GM18502 (cell line): ENCODE measurements around the gene CHST15.
"Not testable (repeated sequence)": the region's sequence is repeated elsewhere in the genome, so short reads cannot be mapped to it uniquely, and the experiment has no call there.

Source experiments
- ATAC-seq: cut with Tn5 transposase; IDR thresholded peaks from one replicate; pipeline ENCODE4 v1.9.1; 2021; ENCODE audit warnings: mild to moderate bottlenecking; ENCODE audit not compliant: unreplicated experiment, poor library complexity

CHST15 gene

GRCh38 chr10:124104011-124104627 is 10.7 kb upstream of the CHST15 start:
- no peak for ATAC-seq

DNA sequence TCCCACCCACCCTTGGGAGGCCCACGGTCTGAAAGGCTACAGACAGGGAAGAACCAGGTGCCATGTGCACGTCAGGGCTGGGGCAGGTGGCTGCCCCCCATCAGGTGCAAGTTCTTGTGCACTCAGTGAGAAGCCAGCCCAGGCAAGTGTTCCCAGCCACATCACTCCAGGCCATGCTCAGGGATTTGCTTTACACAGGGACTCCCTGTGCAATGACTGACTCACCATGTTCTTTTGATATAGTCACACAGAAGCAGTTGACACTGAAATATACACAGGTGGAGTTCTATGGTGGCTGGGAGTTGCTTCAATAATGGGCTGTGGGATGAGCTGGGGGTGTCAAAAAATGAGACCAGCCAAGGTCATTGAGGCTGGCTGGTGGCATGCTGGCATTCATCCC is 8.0 kb upstream of the CHST15 start:
- ATAC-seq, result no peak

- ATAC-seq, result not testable (repeated sequence)
Measured at GRCh38 chr10:124100651-124101050, 7.3 kb upstream of the CHST15 start.

DNA sequence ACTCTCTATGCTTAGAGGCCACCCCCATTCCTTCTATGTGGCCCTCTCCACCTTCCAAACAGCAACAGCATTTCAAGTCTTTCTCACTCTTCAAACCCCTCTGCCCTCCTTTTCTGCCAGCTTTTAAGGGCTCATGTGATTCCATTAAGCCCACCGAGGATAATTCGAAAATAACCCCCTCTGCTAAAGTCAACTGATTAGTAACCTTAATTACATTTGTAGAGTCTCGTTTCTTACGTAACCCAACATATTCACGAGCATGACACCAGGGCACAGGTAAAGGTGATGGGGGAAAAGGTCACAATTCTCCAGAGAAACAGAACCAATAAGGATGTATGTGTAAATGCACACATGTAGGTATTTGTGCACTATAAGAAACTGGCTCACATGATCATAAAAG is 6.7 kb upstream of the CHST15 start:
- no peak for ATAC-seq

GRCh38 chr10:124099604-124100003 is 6.2 kb upstream of the CHST15 start:
- ATAC-seq, result no peak

- no peak for ATAC-seq
Measured at GRCh38 chr10:124098575-124098974, 5.2 kb upstream of the CHST15 start.

DNA sequence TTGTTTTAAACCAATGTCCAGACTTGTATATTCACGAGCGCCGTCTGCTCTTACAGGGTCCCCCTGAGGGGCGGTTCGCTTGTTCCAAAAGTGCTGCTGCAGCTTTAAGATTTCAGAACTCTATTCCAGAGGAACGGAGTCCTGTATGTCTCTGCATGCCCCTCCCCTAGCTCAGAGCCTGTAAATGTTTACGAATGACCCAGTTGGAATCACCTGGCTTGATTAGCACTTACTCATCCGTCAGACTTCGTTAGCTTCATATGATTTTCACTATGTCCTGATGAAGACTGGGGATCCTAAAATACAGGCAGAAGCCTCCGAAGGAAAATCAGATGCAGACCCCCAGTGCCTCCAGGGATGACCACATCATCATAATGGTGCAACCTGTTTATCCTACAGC is 4.5 kb upstream of the CHST15 start:
- no peak for ATAC-seq

GRCh38 chr10:124096494-124096893 is 3.1 kb upstream of the CHST15 start:
- no peak for ATAC-seq

GRCh38 chr10:124095801-124096200 is 2.4 kb upstream of the CHST15 start:
- ATAC-seq, result not testable (repeated sequence)

- no peak for ATAC-seq
Measured at GRCh38 chr10:124095096-124095495, 1.7 kb upstream of the CHST15 start.

DNA sequence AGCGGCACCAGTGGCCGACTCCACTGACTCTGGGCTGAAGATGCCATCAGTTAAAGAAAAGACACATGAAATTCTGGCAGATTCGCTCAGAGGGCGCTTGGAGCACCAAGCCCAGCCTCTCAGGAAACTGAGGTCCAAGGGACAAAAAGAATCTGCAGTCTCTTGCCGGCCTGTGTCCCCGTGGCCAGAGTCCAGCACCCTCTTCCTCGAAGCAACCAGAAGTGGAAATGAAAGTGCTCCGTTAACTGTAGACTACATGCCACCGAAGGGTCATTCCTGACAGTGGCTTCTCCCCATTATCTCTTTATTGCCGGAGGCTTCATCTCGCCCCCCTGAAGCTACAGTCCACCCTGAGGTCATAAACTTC is 1.0 kb upstream of the CHST15 start:
- no peak for ATAC-seq

GRCh38 chr10:124093774-124094418 is 498 bp upstream of the CHST15 start:
- ATAC-seq, result not testable (repeated sequence)

DNA sequence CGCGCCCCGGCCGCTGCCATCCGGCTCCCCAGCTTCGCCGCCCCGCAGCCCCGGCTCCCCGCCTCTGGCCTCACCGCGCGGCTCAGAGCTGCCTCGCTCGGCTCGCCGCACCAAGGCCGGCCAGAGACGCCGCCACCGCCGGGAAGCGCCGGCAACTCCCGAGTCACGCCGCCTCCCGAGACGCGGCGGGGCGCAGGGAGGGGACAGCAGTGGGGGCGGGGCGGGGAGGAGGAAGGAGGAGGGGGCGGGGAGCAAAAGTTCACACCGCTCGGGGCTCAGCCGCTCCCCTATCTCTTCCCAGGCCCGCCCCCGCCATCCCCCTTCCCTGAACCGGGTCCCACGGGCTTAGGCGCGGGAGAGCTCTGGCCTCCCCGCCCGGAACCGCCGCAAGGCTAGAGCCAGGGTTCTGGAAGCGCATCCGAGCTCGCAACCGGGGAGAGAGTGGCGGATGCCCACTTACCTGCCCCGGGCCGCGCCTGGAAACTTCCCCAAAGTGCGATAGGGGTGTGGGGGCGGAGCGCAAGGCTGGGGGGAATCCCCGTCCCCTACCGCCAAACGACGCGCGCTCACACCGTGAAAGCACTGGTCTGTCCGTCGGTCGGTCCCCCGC is 1.0 kb downstream of the CHST15 start:
- ATAC-seq, result peak; percentile 67

- ATAC-seq, result no peak
Measured at GRCh38 chr10:124091646-124092249, 1.6 kb downstream of the CHST15 start.

DNA sequence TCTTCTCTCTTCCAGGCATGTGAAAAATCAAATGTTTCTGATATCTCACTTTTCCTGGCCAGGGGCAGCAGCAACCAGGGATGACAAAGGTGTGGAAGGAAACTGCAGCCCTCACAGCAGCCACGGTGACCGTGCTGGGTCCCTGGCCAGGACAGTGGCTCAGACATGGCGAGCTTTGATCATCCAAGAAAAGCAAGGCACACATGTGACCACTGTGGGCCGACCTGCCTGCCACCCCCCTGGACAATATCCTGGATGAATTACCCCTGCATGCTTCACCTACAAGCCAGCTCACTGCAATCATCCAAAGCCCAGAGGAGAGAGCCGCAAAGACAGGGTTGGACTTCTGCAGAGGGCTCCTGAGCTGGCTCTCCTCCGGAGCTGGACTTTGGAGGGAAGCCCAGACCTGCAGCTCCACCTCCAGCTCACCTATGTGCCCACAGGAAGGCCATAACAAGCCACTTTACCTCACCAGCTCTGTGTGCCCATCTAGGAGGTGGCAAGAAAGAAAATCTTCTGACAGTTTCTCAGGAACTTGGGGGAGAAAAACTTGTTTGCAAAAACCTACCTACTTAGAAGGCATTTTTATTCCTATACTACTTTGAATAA is 2.7 kb downstream of the CHST15 start:
- ATAC-seq, result no peak

GRCh38 chr10:124089859-124090258 is 3.5 kb downstream of the CHST15 start:
- ATAC-seq, result no peak

DNA sequence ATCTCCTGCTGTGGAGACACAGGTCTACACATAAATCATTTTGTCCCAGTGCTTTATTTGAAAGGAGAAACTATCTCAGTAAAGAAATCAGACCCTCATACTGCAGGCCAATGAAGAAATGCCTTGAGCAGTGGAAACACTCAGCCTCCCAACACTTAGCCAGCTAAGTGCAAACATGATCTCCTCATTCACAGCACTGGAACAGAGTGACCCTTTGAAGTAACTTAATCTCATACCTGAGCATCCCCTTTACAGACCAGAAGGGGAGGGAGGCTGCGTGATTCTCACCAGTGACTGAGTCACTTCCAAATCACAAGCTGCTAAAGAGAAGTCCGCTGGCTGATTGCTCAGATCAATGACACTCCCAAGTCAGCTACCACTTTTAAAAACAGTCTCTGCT is 4.5 kb downstream of the CHST15 start:
- ATAC-seq, result no peak

DNA sequence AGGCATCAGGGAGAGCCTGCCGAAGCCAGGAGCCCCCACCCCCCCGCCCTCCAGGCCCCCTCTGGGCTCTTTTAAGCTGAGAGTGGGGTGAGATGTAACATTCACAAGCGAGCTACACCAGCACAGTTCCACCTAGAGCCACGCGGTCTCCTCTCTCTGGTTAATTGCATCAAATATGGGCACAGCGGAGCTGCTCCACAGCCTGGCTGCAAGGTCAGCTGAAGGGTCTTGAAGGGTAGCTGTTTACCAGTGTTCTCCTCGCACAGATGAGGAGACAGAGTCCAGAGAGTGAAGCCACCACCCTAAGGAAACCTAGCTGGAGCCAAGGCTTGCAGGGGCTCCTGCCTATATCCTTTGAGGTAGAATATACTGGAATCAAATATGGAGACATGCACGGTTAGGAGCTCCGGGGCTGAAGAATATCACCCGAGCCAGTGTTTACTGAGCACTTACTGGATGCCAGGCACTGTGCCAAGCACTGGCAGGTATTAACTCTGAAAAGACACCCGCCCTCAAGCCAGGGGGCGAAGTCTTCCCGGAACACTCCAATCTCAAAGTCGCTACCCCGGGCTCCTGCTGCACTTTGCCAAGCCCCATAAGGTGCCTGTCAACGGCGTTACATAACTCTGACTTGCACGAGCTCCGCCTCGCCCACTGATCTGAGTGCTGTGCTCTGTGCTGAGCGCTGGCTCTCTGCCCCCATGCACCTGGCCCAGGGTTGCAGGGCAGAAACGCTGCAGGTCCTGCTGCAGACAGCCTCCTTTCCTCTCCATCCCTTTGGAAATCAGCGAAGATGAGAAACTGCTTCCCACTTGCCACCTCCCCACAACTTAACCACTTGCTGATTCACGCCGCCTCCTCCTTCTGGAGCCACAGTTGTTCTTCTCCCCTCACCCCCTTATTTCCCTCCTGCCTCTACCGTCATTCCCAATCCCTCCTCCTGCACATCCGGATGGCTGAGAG is 5.4 kb downstream of the CHST15 start:
- ATAC-seq, result no peak

GRCh38 chr10:124086787-124087671 is 6.4 kb downstream of the CHST15 start:
- ATAC-seq, result no peak
